ENCODE results near the gene THSD8. TPM values are rescaled to one million over a fixed set of nuclear protein-coding genes. Genes with fewer than 3 reads are reported as not detected.
"Not testable (repeated sequence)": the region's sequence is repeated elsewhere in the genome, so short reads cannot be mapped to it uniquely, and the experiment has no call there.

The THSD8 gene
- total and polyA plus RNA-seq, 5 experiments from 2014 or later = 0.96 to 3.1 (median 1.0) TPM; not detected in 1

- Mint-ChIP-seq H3K27ac (peak within 1 kb of the TSS; percentile 80 to 95 (median 90)), H3K9me3 (no peaks in the 10 kb centered on the region), H3K4me1 (peaks cover 13 to 22% (median 21%) of the 10 kb centered on the region in 4 donors), H3K27me3 (no peaks in the 10 kb centered on the region), H3K4me3 (peak within 1 kb of the TSS; percentile 85 to 97 (median 93)), H3K36me3 (peaks cover 0 to 15% (median 0%) of the 10 kb centered on the region in 3 donors)
- POLR2A ChIA-PET = interaction anchor here (0.8 to 2.2 kb wide), 8 partner anchors 10 to 108 kb away, joined by 3 to 22 read pairs (median 5); partner anchors contain the start of genes GET3, HOOK2 and JUNB
- DNase-seq (peak; percentile 76 to 88 (median 83)), ATAC-seq (peak; percentile 89 to 90)
These were observed 4.6 kb downstream of the THSD8 start, which contains the start of gene RNASEH2A for GRCh38 chr19:12806242-12807081. RNASEH2A (plus strand) TSS chr19:12806584; CDS start chr19:12806674, 90 bp downstream.

GRCh38 chr19:12815088-12815487, 13.2 kb downstream of the THSD8 start:
- POLR2A ChIA-PET = interaction anchor here (0.6 to 0.8 kb wide), 3 partner anchors 15 to 132 kb away, joined by 3 to 4 read pairs (median 3); no protein-coding TSS in a partner anchor
- Mint-ChIP-seq H3K9me3 (no peaks in the 10 kb centered on the region), H3K36me3 (peaks cover 0 to 30% (median 4%) of the 10 kb centered on the region in 3 donors), H3K27ac (no peak overlapping the region), H3K27me3 (no peaks in the 10 kb centered on the region), H3K4me1 (no peaks in the 10 kb centered on the region), H3K4me3 (no peak overlapping the region)
- DNase-seq = no peak
- ATAC-seq = no peak

DNA sequence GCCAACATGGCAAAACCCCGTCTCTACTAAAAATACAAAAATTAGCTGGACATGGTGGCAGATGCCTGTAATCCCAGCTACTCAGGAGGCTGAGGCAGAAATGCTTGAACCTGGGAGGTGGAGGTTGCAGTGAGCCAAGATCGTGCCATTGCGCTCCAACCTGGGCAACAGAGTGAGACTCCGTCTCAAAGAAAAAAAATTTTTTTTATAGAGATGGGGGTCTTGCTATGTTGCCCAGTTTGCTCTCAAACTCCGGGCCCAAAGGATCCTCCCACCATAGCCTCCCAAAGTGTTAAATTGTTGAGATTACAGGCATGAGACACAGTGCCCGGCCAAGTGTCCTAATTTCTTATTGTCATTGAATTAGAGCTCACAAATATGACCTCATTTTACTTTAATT, 15.3 kb downstream of the THSD8 start:
- ATAC-seq, H3K4me1 Mint-ChIP-seq, H3K4me3 Mint-ChIP-seq, H3K9me3 Mint-ChIP-seq, DNase-seq, POLR2A ChIA-PET, H3K27ac Mint-ChIP-seq, H3K27me3 Mint-ChIP-seq: not testable (repeated sequence)
- peaks cover 4 to 26% (median 6%) of the 10 kb centered on the region in 3 donors for H3K36me3 Mint-ChIP-seq

DNA sequence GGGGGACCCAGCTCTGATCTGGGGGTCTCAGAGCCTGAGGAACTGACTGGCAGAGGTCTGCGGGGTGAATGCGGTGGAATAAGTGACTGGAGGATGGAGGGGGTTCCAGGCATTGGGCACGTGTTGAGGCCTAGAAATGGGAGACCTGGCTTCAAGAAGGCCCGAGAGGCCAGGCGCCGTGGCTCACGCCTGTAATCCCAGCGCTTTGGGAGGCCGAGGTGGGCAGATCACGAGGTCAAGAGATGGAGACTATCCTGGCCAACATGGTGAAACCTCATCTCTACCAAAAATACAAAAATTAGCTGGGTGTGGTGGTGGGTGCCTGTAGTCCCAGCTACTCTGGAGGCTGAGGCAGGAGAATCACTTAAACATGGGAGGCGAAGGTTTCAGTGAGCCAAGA, 15.9 kb downstream of the THSD8 start:
- H3K4me1 Mint-ChIP-seq, H3K4me3 Mint-ChIP-seq, H3K9me3 Mint-ChIP-seq, ATAC-seq, DNase-seq, H3K27me3 Mint-ChIP-seq: not testable (repeated sequence)
- H3K36me3 Mint-ChIP-seq = peaks cover 4 to 22% (median 6%) of the 10 kb centered on the region in 3 donors
- H3K27ac Mint-ChIP-seq = peak overlapping the region in 1 of 10 donors; percentile 34
- POLR2A ChIA-PET = interaction anchor here (0.5 kb wide), 1 partner anchor 10 kb away, joined by 6 read pairs; no protein-coding TSS in a partner anchor

DNA sequence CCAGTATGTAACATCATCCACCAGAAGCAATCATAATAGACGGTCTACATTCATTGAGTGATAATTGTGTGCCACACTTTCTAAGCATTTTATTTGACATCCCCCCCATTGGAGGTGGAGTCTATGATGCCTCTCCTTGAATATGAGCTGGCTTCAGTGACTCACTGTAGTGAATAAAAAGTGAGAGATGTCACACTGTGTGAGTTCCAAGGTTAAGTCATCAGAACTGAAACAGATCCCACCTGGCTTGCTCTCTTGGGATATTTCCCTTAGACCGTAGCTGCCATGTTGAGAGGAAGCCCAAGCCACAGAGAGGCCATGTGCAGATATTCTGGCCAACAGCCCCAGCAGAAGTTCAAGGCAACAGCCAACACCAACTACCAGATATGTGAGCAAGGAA, 19.9 kb downstream of the THSD8 start:
- H3K27me3 Mint-ChIP-seq = peaks cover 12 to 28% (median 21%) of the 10 kb centered on the region in 5 donors
- DNase-seq = no peak
- no peak overlapping the region for H3K4me3 Mint-ChIP-seq
- peaks cover 0 to 4% (median 0%) of the 10 kb centered on the region in 9 donors for H3K9me3 Mint-ChIP-seq
- peaks cover 2 to 4% (median 3%) of the 10 kb centered on the region in 3 donors for H3K36me3 Mint-ChIP-seq
- H3K27ac Mint-ChIP-seq = no peak overlapping the region
- POLR2A ChIA-PET = no interaction called here
- H3K4me1 Mint-ChIP-seq = peaks cover 5 to 12% (median 10%) of the 10 kb centered on the region in 4 donors
- ATAC-seq = no peak

DNA sequence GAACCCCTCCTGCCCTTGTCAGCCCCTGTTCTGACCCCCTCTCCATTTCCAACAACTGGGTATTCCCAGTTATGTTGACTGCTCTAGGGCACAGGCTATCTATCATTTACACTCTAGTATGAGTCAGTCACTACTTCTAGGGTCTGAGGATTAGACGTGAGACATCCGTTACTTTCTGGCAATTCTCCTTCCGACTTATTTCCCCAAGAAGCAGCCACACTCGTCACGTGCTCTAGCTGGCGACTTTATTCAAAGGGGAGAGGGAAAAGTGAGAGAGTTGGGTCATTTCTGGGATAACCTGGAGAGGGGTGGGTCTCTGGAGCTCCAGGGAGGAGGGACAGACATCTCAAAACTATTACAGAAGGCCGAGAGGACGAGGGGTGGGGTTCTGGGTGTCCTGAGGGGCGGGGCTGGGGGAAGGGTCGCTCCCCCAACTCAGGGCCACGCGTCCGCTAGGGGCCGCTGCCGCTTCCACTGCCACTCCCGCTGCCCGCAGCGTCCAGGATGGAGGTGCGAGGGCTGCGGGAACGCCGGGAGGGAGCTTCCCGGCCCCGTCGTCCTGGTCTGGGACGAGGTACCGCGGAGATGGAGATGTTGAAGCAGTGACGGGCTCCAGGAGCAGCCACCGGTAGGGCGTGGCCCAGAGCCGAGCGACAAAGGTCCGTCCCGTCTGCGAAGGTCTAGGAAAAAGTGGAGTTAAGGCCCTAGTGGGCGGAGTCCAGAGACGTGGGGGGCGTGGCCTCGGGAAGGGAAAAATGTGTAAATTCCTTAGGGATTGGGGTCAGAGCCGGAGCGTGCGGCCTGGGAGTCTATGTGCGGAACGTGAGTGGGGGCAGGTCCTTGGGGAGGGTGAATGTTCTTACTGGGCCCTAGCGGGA, 23.6 kb downstream of the THSD8 start:
- Mint-ChIP-seq H3K27me3 (peaks cover 25 to 63% (median 43%) of the 10 kb centered on the region in 5 donors), H3K4me1 (peaks cover 5 to 12% (median 11%) of the 10 kb centered on the region in 4 donors), H3K4me3 (peak overlapping the region in 6 of 10 donors; percentile 0 to 44 (median 22)), H3K27ac (peak overlapping the region in 1 of 10 donors; percentile 49), H3K9me3 (peaks cover 0 to 4% (median 0%) of the 10 kb centered on the region in 9 donors), H3K36me3 (peaks cover 2 to 4% (median 3%) of the 10 kb centered on the region in 3 donors)
- no peak for DNase-seq
- POLR2A ChIA-PET = interaction anchor here (0.7 kb wide), 1 partner anchor 65 kb away, joined by 4 read pairs; the partner anchor contains the start of gene GCDH
- ATAC-seq = peak in 1 of 2 donors; percentile 39

DNA sequence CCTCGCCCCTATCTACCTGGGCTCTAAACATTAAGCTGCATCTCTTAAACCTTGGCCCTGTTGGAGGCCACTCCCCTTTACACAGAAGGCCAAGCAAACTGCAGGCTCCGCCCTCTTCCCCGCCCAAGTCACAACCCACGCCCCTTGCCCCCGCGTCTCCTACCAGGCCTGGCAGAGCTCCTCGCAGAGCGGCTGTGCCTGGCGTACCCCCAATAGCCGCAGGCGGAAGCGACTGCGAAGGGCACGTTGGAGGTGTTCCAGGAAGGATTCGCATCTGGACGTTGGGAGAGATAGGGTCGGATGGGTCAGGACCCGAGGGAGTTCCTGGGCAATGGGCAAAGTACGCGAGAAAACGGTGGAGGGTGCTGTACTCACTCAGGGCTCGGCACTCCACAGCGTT, 26.6 kb downstream of the THSD8 start:
- POLR2A ChIA-PET = no interaction called here
- Mint-ChIP-seq H3K27me3 (peaks cover 46 to 90% (median 64%) of the 10 kb centered on the region in 5 donors), H3K27ac (no peak overlapping the region), H3K4me1 (peaks cover 17 to 31% (median 27%) of the 10 kb centered on the region in 4 donors), H3K36me3 (peaks cover 2 to 15% (median 6%) of the 10 kb centered on the region in 3 donors), H3K4me3 (no peak overlapping the region), H3K9me3 (peaks cover 0 to 6% (median 2%) of the 10 kb centered on the region in 9 donors)
- ATAC-seq = peak; percentile 19 to 44
- DNase-seq = no peak

DNA sequence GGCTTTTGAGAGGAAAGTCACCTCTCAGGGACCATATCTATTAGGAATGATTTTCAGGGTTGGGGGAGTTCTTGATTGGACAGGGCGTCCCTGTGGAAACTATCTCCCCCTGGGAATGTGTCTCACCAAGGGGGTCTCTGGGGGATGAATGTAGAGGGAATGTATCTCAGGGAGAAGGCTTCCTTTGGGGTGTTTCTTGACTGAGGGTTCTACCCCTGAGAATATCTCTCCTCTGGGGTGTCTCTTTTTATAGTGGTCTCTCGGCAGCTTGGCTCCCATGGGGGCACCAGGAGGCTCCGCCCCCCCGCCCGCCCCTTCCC, 31.5 kb downstream of the THSD8 start:
- Mint-ChIP-seq H3K9me3 (peaks cover 0 to 8% (median 2%) of the 10 kb centered on the region in 9 donors), H3K36me3 (peaks cover 2 to 15% (median 3%) of the 10 kb centered on the region in 3 donors), H3K27me3 (peaks cover 53 to 91% (median 75%) of the 10 kb centered on the region in 5 donors), H3K4me3 (peak overlapping the region in 9 of 10 donors; percentile 30 to 68 (median 57)), H3K4me1 (peaks cover 18 to 39% (median 25%) of the 10 kb centered on the region in 4 donors), H3K27ac (peak overlapping the region in 1 of 10 donors; percentile 98)
- ATAC-seq (no peak), DNase-seq (no peak)
- POLR2A ChIA-PET = no interaction called here

- Mint-ChIP-seq H3K36me3 (peaks cover 2 to 15% (median 3%) of the 10 kb centered on the region in 3 donors), H3K27ac (peak overlapping the region in 1 of 10 donors; percentile 73), H3K4me3 (peak overlapping the region; percentile 19 to 79 (median 60)), H3K4me1 (peaks cover 18 to 40% (median 30%) of the 10 kb centered on the region in 4 donors), H3K9me3 (peaks cover 0 to 8% (median 2%) of the 10 kb centered on the region in 9 donors), H3K27me3 (peaks cover 53 to 91% (median 69%) of the 10 kb centered on the region in 5 donors)
- DNase-seq = peak in 2 of 10 donors; percentile 23 to 66
- POLR2A ChIA-PET = interaction anchor here (0.6 kb wide), 1 partner anchor 13 kb away, joined by 4 read pairs; no protein-coding TSS in a partner anchor
- peak in 1 of 2 donors; percentile 23 for ATAC-seq
These were observed 32.1 kb downstream of the THSD8 start for GRCh38 chr19:12833738-12834565.

GRCh38 chr19:12834566-12834943, 32.7 kb downstream of the THSD8 start, which contains the start of gene RTBDN:
RTBDN (minus strand) TSS chr19:12834579; CDS start chr19:12829979, 4,600 bp downstream.
- Mint-ChIP-seq H3K36me3 (peaks cover 2 to 15% (median 3%) of the 10 kb centered on the region in 3 donors), H3K27me3 (peaks cover 57 to 91% (median 70%) of the 10 kb centered on the region in 5 donors), H3K4me3 (peak within 1 kb of the TSS; percentile 19 to 79 (median 64)), H3K4me1 (peaks cover 22 to 46% (median 36%) of the 10 kb centered on the region in 4 donors), H3K9me3 (peaks cover 0 to 8% (median 2%) of the 10 kb centered on the region in 9 donors), H3K27ac (peak within 1 kb of the TSS in 2 of 10 donors; percentile 45 to 73)
- ATAC-seq = no peak
- no peak for DNase-seq
- POLR2A ChIA-PET = interaction anchor here (0.6 kb wide), 1 partner anchor 13 kb away, joined by 4 read pairs; no protein-coding TSS in a partner anchor
